H1 (cell line): ENCODE results near the gene KRTAP5-1. TPM values are rescaled to one million over a fixed set of nuclear protein-coding genes. Genes with fewer than 3 reads are reported as not detected.

Source experiments
- CTCF ChIA-PET: fragments of 300-600 bp; sonication (Branson Sonifier 250); formaldehyde crosslinking; loops from one replicate; lab custom pipeline; 2021; ENCODE audit not compliant: partially characterized antibody; lab: Charles Lee
- POLR2A ChIA-PET: fragments of 300-600 bp; sonication (Branson Sonifier 250); formaldehyde crosslinking; loops from one replicate; lab custom pipeline; 2021; ENCODE audit warnings: inconsistent platforms; ENCODE audit not compliant: partially characterized antibody; lab: Charles Lee
- DNase-seq, 2 experiments: peaks; one replicate each; pipeline versions ENCODE4 v3.0.0 to v3.0.0-alpha.2; 2010 to 2022; ENCODE audit warnings: low spot score in 2 of 2, low read depth in 1 of 2, mixed read lengths in 1 of 2
- FAIRE-seq: peaks from 2 replicates; lab custom pipeline; 2011; peaks lifted over from hg19 to GRCh38; lab: Jason Lieb, UNC
- H2AFZ ChIP-seq: 2 replicates; pipeline ENCODE4 v1.8.1; 2012; ENCODE audit warnings: low read length, inconsistent platforms
- H2AK5ac ChIP-seq: 2 replicates; pipeline ENCODE4 v1.6.1; 2013; ENCODE audit warnings: low read depth, low read length
- H2BK120ac ChIP-seq: replicated peaks from 2 replicates; pipeline ENCODE3; 2013; ENCODE audit warnings: low read depth, low read length, inconsistent platforms
- H2BK12ac ChIP-seq: 2 replicates; pipeline ENCODE4 v1.6.1; 2013; ENCODE audit warnings: low read depth, low read length
- H2BK15ac ChIP-seq: 2 replicates; pipeline ENCODE4 v1.6.1; 2013; ENCODE audit warnings: low read length
- H2BK20ac ChIP-seq: 2 replicates; pipeline ENCODE4 v1.6.1; 2013; ENCODE audit warnings: low read length
- H2BK5ac ChIP-seq: 2 replicates; pipeline ENCODE4 v1.6.1; 2013; ENCODE audit warnings: low read depth, low read length
- H3K14ac ChIP-seq: 2 replicates; pipeline ENCODE4 v1.6.1; 2013; ENCODE audit warnings: inconsistent platforms; ENCODE audit not compliant: insufficient read length
- H3K18ac ChIP-seq: 2 replicates; pipeline ENCODE4 v1.6.1; 2013; ENCODE audit warnings: low read length; ENCODE audit errors: extremely low read depth
- H3K23ac ChIP-seq: 2 replicates; pipeline ENCODE4 v1.6.1; 2013; ENCODE audit warnings: inconsistent platforms; ENCODE audit not compliant: insufficient read length
- H3K23me2 ChIP-seq: 2 replicates; pipeline ENCODE4 v1.6.1; 2013; ENCODE audit warnings: low read depth, low read length
- H3K27ac ChIP-seq: 2 replicates; pipeline ENCODE4 v1.6.1; 2011; ENCODE audit warnings: low read depth, low read length, inconsistent platforms
- H3K27me3 ChIP-seq, 4 experiments: replicated peaks in 1 of 4; 1 replicate in 1 of 4; 2 replicates in 3 of 4; pipeline versions ENCODE4 v1.6.1 to v1.8.1; 2011 to 2013; ENCODE audit warnings: low read length in 3 of 4, mild to moderate bottlenecking in 3 of 4, inconsistent platforms in 2 of 4, mixed read lengths in 2 of 4, moderate library complexity in 1 of 4; ENCODE audit not compliant: control insufficient read depth in 3 of 4, insufficient read depth in 3 of 4; ENCODE audit errors: extremely low read depth in 1 of 4
- H3K36me3 ChIP-seq, 4 experiments: 2 replicates each; pipeline versions ENCODE4 v1.6.1 to v1.8.1; 2011 to 2013; ENCODE audit warnings: mild to moderate bottlenecking in 4 of 4, low read length in 3 of 4, moderate library complexity in 2 of 4, control low read depth in 1 of 4, inconsistent platforms in 1 of 4; ENCODE audit not compliant: insufficient read depth in 4 of 4, control insufficient read depth in 2 of 4
- H3K4ac ChIP-seq: replicated peaks from 2 replicates; pipeline ENCODE3; 2013; ENCODE audit warnings: low read length, low read depth, mixed read lengths, inconsistent platforms; ENCODE audit not compliant: insufficient read length
- H3K4me1 ChIP-seq, 4 experiments: replicated peaks in 1 of 4; 1 replicate in 1 of 4; 2 replicates in 3 of 4; pipeline versions ENCODE4 v1.6.1 to v1.8.1; 2011 to 2013; ENCODE audit warnings: low read length in 3 of 4, inconsistent platforms in 2 of 4, mixed read lengths in 1 of 4; ENCODE audit not compliant: insufficient read depth in 4 of 4, control insufficient read depth in 3 of 4
- H3K4me2 ChIP-seq, 2 experiments: 2 replicates each; pipeline versions ENCODE4 v1.6.1 to v1.8.1; 2011 to 2013; ENCODE audit warnings: low read depth in 2 of 2, low read length in 2 of 2, control low read depth in 1 of 2, inconsistent platforms in 1 of 2, mild to moderate bottlenecking in 1 of 2; ENCODE audit not compliant: insufficient read depth in 1 of 2
- H3K4me3 ChIP-seq, 4 experiments: fragments of 200-600, 300-600 bp in 1 of 4; sonication (generic), shearing (Covaris generic), sonication (Bioruptor Twin) in 1 of 4; 2 replicates each; pipeline versions ENCODE4 v1.5.1 to v1.8.1; 2011 to 2016; ENCODE audit warnings: low read length in 4 of 4, low read depth in 3 of 4, control low read depth in 2 of 4, inconsistent platforms in 2 of 4, mild to moderate bottlenecking in 2 of 4, mixed read lengths in 1 of 4, moderate library complexity in 1 of 4; ENCODE audit not compliant: insufficient read depth in 2 of 4; ENCODE audit errors: extremely low read depth in 1 of 4
- H3K56ac ChIP-seq: replicated peaks from 2 replicates; pipeline ENCODE3; 2013; ENCODE audit warnings: low read depth, mild to moderate bottlenecking, mixed read lengths, low read length, inconsistent platforms; ENCODE audit not compliant: insufficient read length
- H3K79me1 ChIP-seq: 2 replicates; pipeline ENCODE4 v1.6.1; 2013; ENCODE audit warnings: low read depth, low read length, control low read depth
- H3K79me2 ChIP-seq, 2 experiments: 2 replicates each; pipeline versions ENCODE4 v1.6.1 to v1.8.1; 2012 to 2013; ENCODE audit warnings: low read length in 2 of 2, mild to moderate bottlenecking in 2 of 2, inconsistent platforms in 1 of 2; ENCODE audit not compliant: insufficient read depth in 2 of 2, control insufficient read depth in 1 of 2
- H3K9ac ChIP-seq, 4 experiments: replicated peaks in 1 of 4; 1 replicate in 1 of 4; 2 replicates in 3 of 4; pipeline versions ENCODE4 v1.6.1 to v1.8.1; 2011 to 2013; ENCODE audit warnings: low read depth in 3 of 4, low read length in 3 of 4, control low read depth in 2 of 4, mild to moderate bottlenecking in 2 of 4, moderate library complexity in 2 of 4, inconsistent platforms in 1 of 4; ENCODE audit errors: extremely low read depth in 1 of 4
- H3K9me3 ChIP-seq, 2 experiments: 2 replicates each; pipeline versions ENCODE4 v1.6.1 to v1.8.1; 2012 to 2013; ENCODE audit warnings: mild to moderate bottlenecking in 2 of 2, moderate library complexity in 2 of 2, control low read depth in 1 of 2, inconsistent platforms in 1 of 2, low read depth in 1 of 2, low read length in 1 of 2, mixed read lengths in 1 of 2; ENCODE audit not compliant: insufficient read depth in 2 of 2
- H4K20me1 ChIP-seq, 2 experiments: replicated peaks in 1 of 2; 2 replicates each; pipeline versions ENCODE3 to v1.8.1; 2011 to 2013; ENCODE audit warnings: inconsistent platforms in 2 of 2, low read length in 2 of 2, mild to moderate bottlenecking in 1 of 2; ENCODE audit not compliant: insufficient read depth in 2 of 2, control insufficient read depth in 1 of 2
- H4K5ac ChIP-seq: 2 replicates; pipeline ENCODE4 v1.6.1; 2013; ENCODE audit warnings: low read length, low read depth, mixed read lengths, inconsistent platforms; ENCODE audit not compliant: insufficient read length
- H4K8ac ChIP-seq: 2 replicates; pipeline ENCODE4 v1.8.0; 2013; ENCODE audit warnings: mild to moderate bottlenecking, moderate library complexity, low read length, inconsistent platforms; ENCODE audit not compliant: insufficient read depth; ENCODE audit errors: extremely low read depth
- H4K91ac ChIP-seq: replicated peaks from 2 replicates; pipeline ENCODE3; 2013; ENCODE audit warnings: low read length, mixed read lengths, inconsistent platforms; ENCODE audit not compliant: insufficient read length
- WGBS, 2 experiments: shearing (Covaris generic) in 1 of 2; methylation state at CpG; one replicate each; pipeline versions ENCODE4 v1.1.6 to v1.1.7; 2013 to 2015; ENCODE audit warnings: low lambda C conversion rate in 2 of 2, mixed read lengths in 2 of 2, inconsistent platforms in 1 of 2, low coverage in 1 of 2, missing lambda C conversion rate in 1 of 2; ENCODE audit not compliant: insufficient replicate concordance in 2 of 2, insufficient coverage in 1 of 2, insufficient read length in 1 of 2; ENCODE audit errors: extremely low coverage in 1 of 2, missing lambda C conversion rate in 1 of 2; 5-methylcytosine and 5-hydroxymethylcytosine counted together
- polyA plus RNA-seq, 7 experiments: library from polyadenylated mRNA; depleted of rRNA in 3 of 7; stranded (reverse) in 5 of 7; unstranded in 2 of 7; fragments of >200 nt in 5 of 7; fragments of 200-250 nt in 2 of 7; gene quantifications; 1 replicate in 5 of 7; 2 replicates in 1 of 7; 4 replicates in 1 of 7; pipeline versions ENCODE4 v1.2.1 to v1.2.3, GENCODE V29; 2011 to 2013; ENCODE audit warnings: missing spikeins in 2 of 7, mixed read lengths in 2 of 7
- total RNA-seq: library from RNA; stranded (reverse); fragmentation: NEBNext Ultra II Directional; extraction: Animal tissue kit (Norgen Biotek cat#: 25700); gene quantifications from 2 replicates; pipeline ENCODE4 v1.2.1, GENCODE V29; 2021

The KRTAP5-1 gene
- total and polyA plus RNA-seq, 2 of the 8 experiments (the other 6 are each of a cell fraction or from before 2014, with no cell fraction given): not detected

- ChIA-PET CTCF (interaction anchor here (0.7 to 9.6 kb wide), 6 partner anchors 9 to 750 kb away, joined by 3 to 140 read pairs (median 19); partner anchors contain the start of gene DUSP8), POLR2A (interaction anchor here (0.7 to 7.0 kb wide), 4 partner anchors 8 to 204 kb away, joined by 3 to 60 read pairs (median 32); no protein-coding TSS in a partner anchor)
- H3K4me3 ChIP-seq: peak overlapping the region in 1 of 4 experiments; percentile 48; a peak in 2 of 8 replicates
- H4K5ac ChIP-seq: no peak overlapping the region
- H2AFZ ChIP-seq: no peak overlapping the region
- H3K56ac ChIP-seq: no peak overlapping the region
- DNase-seq (no peak), FAIRE-seq (no peak)
- H3K4me1 ChIP-seq: peaks cover 8 to 47% (median 39%) of the 10 kb centered on the region in 4 experiments
- no peak overlapping the region for H2BK20ac ChIP-seq
- H3K18ac ChIP-seq: peak overlapping the region; percentile 32; the same call in 1 of the 2 replicates
- peak overlapping the region; percentile 2 to 43; a peak in 3 of 4 replicates for H3K4me2 ChIP-seq
- no peaks in the 10 kb centered on the region for H3K9me3 ChIP-seq
- no peak overlapping the region for H2BK120ac ChIP-seq
- no peak overlapping the region for H3K4ac ChIP-seq
- H4K91ac ChIP-seq: no peak overlapping the region
- H3K27ac ChIP-seq: no peak overlapping the region
- no peak overlapping the region for H3K23ac ChIP-seq
- H4K20me1 ChIP-seq: peaks cover 2 to 14% of the 10 kb centered on the region in 2 experiments
- no peaks in the 10 kb centered on the region for H3K79me1 ChIP-seq
- no peaks in the 10 kb centered on the region; a peak in 1 of 8 replicates for H3K36me3 ChIP-seq
- no peak overlapping the region for H4K8ac ChIP-seq
- H2BK5ac ChIP-seq: no peak overlapping the region
- H3K9ac ChIP-seq: no peak overlapping the region
- peaks cover 18 to 55% (median 47%) of the 10 kb centered on the region in 4 experiments for H3K27me3 ChIP-seq
- H3K14ac ChIP-seq: no peak overlapping the region
- H3K23me2 ChIP-seq: peaks cover 5% of the 10 kb centered on the region; the same call in 1 of the 2 replicates
- 47% methylated on average over 6 of the region's 9 CpGs; no CpG with 5 or more reads in 1 of the 2 experiments for WGBS, 2 experiments
- H2BK15ac ChIP-seq: no peak overlapping the region
- H3K79me2 ChIP-seq: no peaks in the 10 kb centered on the region
- no peak overlapping the region for H2AK5ac ChIP-seq
- H2BK12ac ChIP-seq: no peak overlapping the region; the same call in 1 of the 2 replicates
Observed at GRCh38 chr11:1555713-1556153, 29.4 kb downstream of the KRTAP5-1 start.
